GM18867 (cell line): ENCODE measurements around the gene GFAP.
"Not testable (repeated sequence)": the region's sequence is repeated elsewhere in the genome, so short reads cannot be mapped to it uniquely, and the experiment has no call there.

ENCODE experiments used
- ATAC-seq: cut with Tn5 transposase; IDR thresholded peaks from one replicate; pipeline ENCODE4 v1.9.1; 2021; ENCODE audit warnings: mild to moderate bottlenecking, moderate library complexity; ENCODE audit not compliant: unreplicated experiment

The GFAP gene

GRCh38 chr17:44915321-44915726 is at the start of gene GFAP:
TSS of gene GFAP (minus strand) at chr17:44915500. CDS start at chr17:44915486, 14 bp downstream.
- no peak for ATAC-seq

GRCh38 chr17:44961921-44962350 is 46.6 kb upstream of the GFAP start:
- ATAC-seq = no peak

- no peak for ATAC-seq
These were observed 45.4 kb upstream of the GFAP start for GRCh38 chr17:44960691-44961090.

- ATAC-seq = no peak
These were observed 44.7 kb upstream of the GFAP start for GRCh38 chr17:44959821-44960531.

- ATAC-seq = no peak
These were observed 42.0 kb upstream of the GFAP start for GRCh38 chr17:44956998-44957981.

GRCh38 chr17:44955674-44956425 is 40.5 kb upstream of the GFAP start:
- no peak for ATAC-seq

GRCh38 chr17:44952946-44953475 is 37.7 kb upstream of the GFAP start:
- no peak for ATAC-seq

GRCh38 chr17:44948315-44948795 is 33.1 kb upstream of the GFAP start:
- no peak for ATAC-seq

- ATAC-seq = peak; percentile 89
These were observed 32.4 kb upstream of the GFAP start, which contains the start of gene KIF18B for GRCh38 chr17:44947461-44948314. TSS of gene KIF18B (minus strand) at chr17:44947773. CDS start at chr17:44936344, 11,429 bp downstream.

GRCh38 chr17:44945652-44946051 is 30.4 kb upstream of the GFAP start:
- not testable (repeated sequence) for ATAC-seq

GRCh38 chr17:44942456-44942855 is 27.2 kb upstream of the GFAP start:
- no peak for ATAC-seq

- ATAC-seq = no peak
These were observed 26.5 kb upstream of the GFAP start for GRCh38 chr17:44941712-44942331.

- ATAC-seq = no peak
These were observed 25.5 kb upstream of the GFAP start for GRCh38 chr17:44940768-44941167.

GRCh38 chr17:44940317-44940716 is 25.0 kb upstream of the GFAP start:
- no peak for ATAC-seq

GRCh38 chr17:44935116-44935515 is 19.8 kb upstream of the GFAP start:
- ATAC-seq = no peak

GRCh38 chr17:44934745-44935105 is 19.4 kb upstream of the GFAP start:
- ATAC-seq = no peak

GRCh38 chr17:44933824-44934744 is 18.8 kb upstream of the GFAP start:
- ATAC-seq = no peak

- no peak for ATAC-seq
These were observed 17.4 kb upstream of the GFAP start for GRCh38 chr17:44932787-44933097.
